ENCODE data around the gene P2RY12. TPM values are rescaled to one million over a fixed set of nuclear protein-coding genes. Genes with fewer than 3 reads are reported as not detected.

Gene P2RY12
- total RNA-seq, 4 donors from 2014 or later: 1.5 to 4.6 (median 2.8) TPM

GRCh38 chr3:151419806-151420205, 35.3 kb upstream of the P2RY12 start:
- Histone ChIP-seq H3K9me3 (no peaks in the 10 kb centered on the region), H3K27ac (replicated peaks in 1 of 4) (no peak overlapping the region), H3K4me3 (no peak overlapping the region), H3K4me1 (no peaks in the 10 kb centered on the region), H3K36me3 (no peaks in the 10 kb centered on the region), H3K27me3 (no peaks in the 10 kb centered on the region)
- intact Hi-C loops (cut with DNase I): no loop called here
- 74% methylated on average over 6 of the region's 6 CpGs for WGBS
- TF ChIP-seq CTCF (IDR thresholded peaks at IDR 0.05) (no peak), EP300 (IDR thresholded peaks at IDR 0.05) (no peak), POLR2AphosphoS5 (IDR thresholded peaks at IDR 0.05) (no peak), POLR2A (IDR thresholded peaks at IDR 0.05; ENCODE audit: low read depth) (no peak)
- no peak for DNase-seq (ENCODE audit: extremely low spot score)

GRCh38 chr3:151415289-151415688, 30.7 kb upstream of the P2RY12 start:
- TF ChIP-seq CTCF (IDR thresholded peaks at IDR 0.05) (no peak), POLR2A (IDR thresholded peaks at IDR 0.05; ENCODE audit: low read depth) (no peak), EP300 (IDR thresholded peaks at IDR 0.05) (no peak), POLR2AphosphoS5 (IDR thresholded peaks at IDR 0.05) (no peak)
- Histone ChIP-seq H3K27me3 (no peaks in the 10 kb centered on the region), H3K4me1 (peaks cover 0 to 4% (median 0%) of the 10 kb centered on the region in 4 donors), H3K4me3 (no peak overlapping the region), H3K27ac (replicated peaks in 1 of 4) (no peak overlapping the region), H3K9me3 (no peaks in the 10 kb centered on the region), H3K36me3 (no peaks in the 10 kb centered on the region)
- 59% methylated on average over 1 of the region's 1 CpG for WGBS
- DNase-seq (ENCODE audit: extremely low spot score): no peak
- intact Hi-C loops (cut with DNase I): no loop called here

GRCh38 chr3:151412989-151413388, 28.4 kb upstream of the P2RY12 start:
- Histone ChIP-seq H3K9me3 (no peaks in the 10 kb centered on the region), H3K27me3 (no peaks in the 10 kb centered on the region), H3K4me3 (no peak overlapping the region), H3K27ac (replicated peaks in 1 of 4) (no peak overlapping the region), H3K36me3 (no peaks in the 10 kb centered on the region), H3K4me1 (peaks cover 0 to 4% (median 0%) of the 10 kb centered on the region in 4 donors)
- intact Hi-C loops (cut with DNase I): no loop called here
- no peak for TF ChIP-seq EP300 (IDR thresholded peaks at IDR 0.05)
- TF ChIP-seq POLR2AphosphoS5 (IDR thresholded peaks at IDR 0.05): no peak
- TF ChIP-seq CTCF (IDR thresholded peaks at IDR 0.05): no peak
- TF ChIP-seq POLR2A (IDR thresholded peaks at IDR 0.05; ENCODE audit: low read depth): no peak
- 98% methylated on average over 5 of the region's 5 CpGs for WGBS
- DNase-seq (ENCODE audit: extremely low spot score): no peak

- no peak for TF ChIP-seq CTCF (IDR thresholded peaks at IDR 0.05)
- TF ChIP-seq POLR2A (IDR thresholded peaks at IDR 0.05; ENCODE audit: low read depth): no peak
- Histone ChIP-seq H3K9me3 (no peaks in the 10 kb centered on the region), H3K4me1 (peaks cover 0 to 4% (median 0%) of the 10 kb centered on the region in 4 donors), H3K4me3 (no peak overlapping the region), H3K27me3 (no peaks in the 10 kb centered on the region), H3K27ac (replicated peaks in 1 of 4) (no peak overlapping the region), H3K36me3 (no peaks in the 10 kb centered on the region)
- WGBS: 76% methylated on average over 6 of the region's 9 CpGs
- no peak for DNase-seq (ENCODE audit: extremely low spot score)
- intact Hi-C loops (cut with DNase I): no loop called here
Measured at GRCh38 chr3:151410891-151411559, 26.5 kb upstream of the P2RY12 start.

- intact Hi-C loops (cut with DNase I): no loop called here
- no peak for DNase-seq (ENCODE audit: extremely low spot score)
Measured at GRCh38 chr3:151407928-151408327, 23.4 kb upstream of the P2RY12 start.

More at GRCh38 chr3:151407928-151408327, 23.4 kb upstream of the P2RY12 start:
- H3K4me3 ChIP-seq: no peak overlapping the region
- peaks cover 0 to 4% (median 0%) of the 10 kb centered on the region in 4 donors for H3K4me1 ChIP-seq
- TF ChIP-seq POLR2AphosphoS5 (IDR thresholded peaks at IDR 0.05) (no peak), EP300 (IDR thresholded peaks at IDR 0.05) (no peak), POLR2A (IDR thresholded peaks at IDR 0.05; ENCODE audit: low read depth) (no peak), CTCF (IDR thresholded peaks at IDR 0.05) (no peak)
- no peaks in the 10 kb centered on the region for H3K27me3 ChIP-seq
- 95% methylated on average over 2 of the region's 2 CpGs for WGBS
- H3K9me3 ChIP-seq: no peaks in the 10 kb centered on the region
- H3K27ac ChIP-seq (replicated peaks in 1 of 4): no peak overlapping the region
- H3K36me3 ChIP-seq: no peaks in the 10 kb centered on the region

All from esophagus muscularis mucosa (tissue), 4 donors.